Adrenal gland (tissue), 12 donors: Measurements from ENCODE around the gene NUDT3. TPM values are rescaled to one million over a fixed set of nuclear protein-coding genes. Genes with fewer than 3 reads are reported as not detected.
"Not testable (repeated sequence)": the region's sequence is repeated elsewhere in the genome, so short reads cannot be mapped to it uniquely, and the experiment has no call there.

Source experiments
- DNase-seq, 7 donors: peaks; one replicate each; pipeline ENCODE4 v3.0.0-alpha.2; 2019 to 2020
- H3K27ac ChIP-seq, 5 donors: fragments of 200-600 bp; sonication (generic) in 4 of 5; 1 replicate in 3 of 5; 2 replicates in 2 of 5; pipeline versions ENCODE4 v1.5.1 to v1.8.0; 2016 to 2020; ENCODE audit warnings: mild to moderate bottlenecking in 1 of 5
- H3K27me3 ChIP-seq: fragments of 200-600 bp; 2 replicates; pipeline ENCODE4 v1.8.0; 2021
- H3K36me3 ChIP-seq, 2 donors: fragments of 200-600 bp; replicated peaks in 1 of 2; 1 replicate in 1 of 2; 2 replicates in 1 of 2; pipeline versions ENCODE4 v1.5.1 to v1.8.0; 2018 to 2022
- H3K4me1 ChIP-seq, 2 donors: fragments of 200-600 bp; replicated peaks in 1 of 2; 1 replicate in 1 of 2; 2 replicates in 1 of 2; pipeline versions ENCODE4 v1.5.1 to v1.8.0; 2018 to 2021
- H3K4me3 ChIP-seq, 4 donors: fragments of 200-600 bp; sonication (generic) in 3 of 4; one replicate each; pipeline ENCODE4 v1.5.1; 2016 to 2018
- H3K9me3 ChIP-seq, 3 donors: fragments of 200-600 bp; sonication (generic) in 1 of 3; replicated peaks in 1 of 3; 1 replicate in 2 of 3; 2 replicates in 1 of 3; pipeline versions ENCODE4 v1.5.1 to v1.8.0; 2016 to 2021
- POLR2A ChIP-seq, 2 donors: fragments of 450-650 bp; IDR thresholded peaks; one replicate each; pipeline ENCODE4 v1.6.1; 2017; ENCODE audit warnings: antibody characterized with exemption in 2 of 2, mild to moderate bottlenecking in 2 of 2, moderate library complexity in 1 of 2
- WGBS, 4 donors: extraction: QIAGEN DNeasy Blood & Tissue Kit in 2 of 4; methylation state at CpG; one replicate each; pipeline versions ENCODE4 v1.1.5 to v1.1.7; 2013 to 2017; 5-methylcytosine and 5-hydroxymethylcytosine counted together
- intact Hi-C, 2 donors: fragments of 100-400 bp; cut with DNase I; formaldehyde crosslinking; loops; one replicate each; pipeline versions ENCODE4 v1.14.1 to v1.15.0; 2022 to 2023
- polyA plus RNA-seq, 3 donors: library from polyadenylated mRNA; stranded (reverse); fragments of 200-250 nt in 2 of 3; fragments of 350-450 nt in 1 of 3; fragmentation: Illumina TruSeq in 1 of 3; extraction: RNeasy Lipid Tissue Mini Kit (QIAGEN cat#74804) in 1 of 3; gene quantifications; one replicate each; pipeline ENCODE4 v1.2.3, GENCODE V29; 2013 to 2014
- total RNA-seq, 9 donors: library from RNA; depleted of rRNA in 4 of 9; stranded (reverse); fragments of >200 nt in 4 of 9; fragments of 120-200 nt in 1 of 9; fragmentation: NEBNext Ultra II Directional in 1 of 9; extraction: Animal tissue kit (Norgen Biotek cat#: 25700) in 1 of 9; gene quantifications; one replicate each; pipeline versions ENCODE4 v1.1.0 to v1.2.4, GENCODE V29; 2013 to 2023
- TF ChIP-seq, protein P1 (sequence below), 6 experiments: fragments of 450-650 bp in 4 of 6; fragments of 200-600 bp in 2 of 6; sonication (generic) in 1 of 6; IDR thresholded peaks; 1 replicate in 5 of 6; 2 replicates in 1 of 6; pipeline versions ENCODE4 v1.5.1 to v1.8.0; 2016 to 2021; ENCODE audit warnings: antibody characterized with exemption in 6 of 6, mild to moderate bottlenecking in 2 of 6, moderate library complexity in 1 of 6
- donor health status: healthy with polysubstance abuse.
- donor health status: Bipolar disorder and iron deficiency.
- donor health status: DM: yes; HTN: yes; CAD: no.
- donor health status: DM: no; HTN: no; CAD: no.
- donor health status: DM: no; HTN: no; CAD: no.
- donor health status: DM: yes; HTN: yes; CAD: no.

Gene NUDT3
- total and polyA plus RNA-seq, 12 donors = 18.2 to 56.3 (median 40.9) TPM

GRCh38 chr6:34377984-34378383 is 14.5 kb downstream of the NUDT3 start:
- Histone ChIP-seq H3K36me3 (no peaks in the 10 kb centered on the region), H3K4me3 (no peak overlapping the region), H3K9me3 (no peaks in the 10 kb centered on the region), H3K27ac (no peak overlapping the region), H3K27me3 (no peaks in the 10 kb centered on the region), H3K4me1 (peaks cover 0 to 18% of the 10 kb centered on the region in 2 donors)
- 94 to 99% (median 96%) methylated on average over 5 of the region's 5 CpGs for WGBS, 4 donors
- DNase-seq = no peak
- TF ChIP-seq, protein P1, sequence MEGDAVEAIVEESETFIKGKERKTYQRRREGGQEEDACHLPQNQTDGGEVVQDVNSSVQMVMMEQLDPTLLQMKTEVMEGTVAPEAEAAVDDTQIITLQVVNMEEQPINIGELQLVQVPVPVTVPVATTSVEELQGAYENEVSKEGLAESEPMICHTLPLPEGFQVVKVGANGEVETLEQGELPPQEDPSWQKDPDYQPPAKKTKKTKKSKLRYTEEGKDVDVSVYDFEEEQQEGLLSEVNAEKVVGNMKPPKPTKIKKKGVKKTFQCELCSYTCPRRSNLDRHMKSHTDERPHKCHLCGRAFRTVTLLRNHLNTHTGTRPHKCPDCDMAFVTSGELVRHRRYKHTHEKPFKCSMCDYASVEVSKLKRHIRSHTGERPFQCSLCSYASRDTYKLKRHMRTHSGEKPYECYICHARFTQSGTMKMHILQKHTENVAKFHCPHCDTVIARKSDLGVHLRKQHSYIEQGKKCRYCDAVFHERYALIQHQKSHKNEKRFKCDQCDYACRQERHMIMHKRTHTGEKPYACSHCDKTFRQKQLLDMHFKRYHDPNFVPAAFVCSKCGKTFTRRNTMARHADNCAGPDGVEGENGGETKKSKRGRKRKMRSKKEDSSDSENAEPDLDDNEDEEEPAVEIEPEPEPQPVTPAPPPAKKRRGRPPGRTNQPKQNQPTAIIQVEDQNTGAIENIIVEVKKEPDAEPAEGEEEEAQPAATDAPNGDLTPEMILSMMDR (IDR thresholded peaks at IDR 0.05) = no peak
- no peak for TF ChIP-seq POLR2A (IDR thresholded peaks at IDR 0.05)
- intact Hi-C loops = no loop called here

DNA sequence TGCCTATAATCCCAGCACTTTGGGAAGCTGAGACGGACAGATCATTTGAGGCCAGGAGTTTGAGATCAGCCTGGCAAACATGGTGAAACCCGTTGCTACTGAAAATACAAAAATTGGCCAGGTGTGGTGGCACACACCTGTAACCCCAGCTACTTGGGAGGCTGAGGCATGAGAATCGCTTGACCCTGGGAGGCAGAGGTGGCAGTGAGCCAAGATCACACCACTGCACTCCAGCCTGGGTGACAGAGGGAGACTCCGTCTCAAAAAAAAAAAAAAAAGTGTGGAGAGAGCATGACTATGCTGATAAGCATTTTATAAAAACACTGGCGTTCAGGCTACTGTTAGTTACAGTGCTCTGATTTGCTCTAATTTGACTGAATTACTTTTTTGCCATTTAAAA is 14.9 kb downstream of the NUDT3 start:
- 78 to 84% (median 80%) methylated on average over 5 of the region's 5 CpGs for WGBS, 4 donors
- not testable (repeated sequence) for H3K9me3 ChIP-seq

DNA sequence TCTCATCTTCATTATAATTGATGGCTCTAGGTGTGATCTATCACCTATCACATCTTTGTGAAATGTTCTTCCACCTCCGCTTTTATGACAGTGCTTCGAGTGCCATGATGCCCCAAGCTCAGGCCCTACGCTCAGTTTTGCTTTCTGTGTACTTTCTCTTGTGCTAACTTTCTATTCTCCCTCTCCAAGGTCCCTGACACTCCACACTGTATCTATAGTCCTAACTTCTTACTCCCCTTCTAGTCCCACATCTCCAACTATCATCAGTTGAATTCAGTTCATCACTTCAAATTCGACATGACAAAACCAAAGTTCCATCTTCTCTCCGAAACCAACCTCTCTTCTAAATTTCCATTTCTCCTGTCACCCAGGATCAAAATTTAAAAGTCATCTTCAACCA is 16.6 kb downstream of the NUDT3 start:
- 94 to 96% (median 95%) methylated on average over 5 of the region's 5 CpGs for WGBS, 4 donors
- TF ChIP-seq, protein P1 (IDR thresholded peaks at IDR 0.05) = no peak
- no peak for TF ChIP-seq POLR2A (IDR thresholded peaks at IDR 0.05)
- H3K9me3 ChIP-seq = no peaks in the 10 kb centered on the region
- no peak for DNase-seq
- H3K36me3 ChIP-seq = no peaks in the 10 kb centered on the region
- intact Hi-C loops = no loop called here
- no peak overlapping the region for H3K27ac ChIP-seq
- H3K27me3 ChIP-seq = no peaks in the 10 kb centered on the region
- peaks cover 0 to 17% of the 10 kb centered on the region in 2 donors for H3K4me1 ChIP-seq
- no peak overlapping the region for H3K4me3 ChIP-seq

More for the DNA sequence above, 14.9 kb downstream of the NUDT3 start:
- H3K27me3 ChIP-seq, H3K27ac ChIP-seq, intact Hi-C loops, H3K36me3 ChIP-seq, H3K4me3 ChIP-seq, DNase-seq: not testable (repeated sequence)
- H3K4me1 ChIP-seq = peaks cover 0 to 17% of the 10 kb centered on the region in 2 donors

GRCh38 chr6:34374508-34374907 is 18.0 kb downstream of the NUDT3 start:
- intact Hi-C loops = no loop called here
- no peaks in the 10 kb centered on the region for H3K36me3 ChIP-seq
- H3K27me3 ChIP-seq = no peaks in the 10 kb centered on the region
- H3K4me3 ChIP-seq = no peak overlapping the region
- H3K9me3 ChIP-seq = no peaks in the 10 kb centered on the region
- peaks cover 0 to 13% of the 10 kb centered on the region in 2 donors for H3K4me1 ChIP-seq
- peak overlapping the region in 3 of 5 donors; percentile 1 to 59 (median 10) for H3K27ac ChIP-seq
- 55 to 71% (median 63%) methylated on average over 4 of the region's 4 CpGs for WGBS, 4 donors
- TF ChIP-seq, protein P1 (IDR thresholded peaks at IDR 0.05) = no peak
- TF ChIP-seq POLR2A (IDR thresholded peaks at IDR 0.05) = no peak
- no peak for DNase-seq

DNA sequence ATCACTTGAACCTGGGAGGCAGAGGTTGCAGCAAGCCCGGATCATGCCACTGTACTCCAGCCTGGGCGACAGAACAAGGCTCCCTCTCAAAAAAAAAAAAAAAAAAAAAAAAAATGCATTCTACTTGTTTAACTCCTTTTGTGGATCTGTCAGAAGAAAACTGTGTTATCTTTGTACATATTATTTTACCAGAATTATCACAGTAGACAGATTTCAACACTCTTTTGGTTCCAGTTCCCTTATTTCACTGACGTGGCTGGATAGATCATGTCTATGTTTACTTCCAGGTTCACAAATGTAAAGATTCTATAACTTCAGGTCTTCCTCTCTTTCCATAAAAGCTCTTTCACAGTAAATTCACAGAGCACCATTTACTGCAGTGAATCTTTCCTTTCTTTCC is 18.4 kb downstream of the NUDT3 start:
- peaks cover 0 to 16% of the 10 kb centered on the region in 2 donors for H3K4me1 ChIP-seq
- H3K9me3 ChIP-seq = no peaks in the 10 kb centered on the region
- H3K27me3 ChIP-seq = no peaks in the 10 kb centered on the region
- intact Hi-C loops = no loop called here
- TF ChIP-seq, protein P1 (IDR thresholded peaks at IDR 0.05) = no peak
- TF ChIP-seq POLR2A (IDR thresholded peaks at IDR 0.05) = no peak
- peak overlapping the region in 3 of 5 donors; percentile 1 to 59 (median 10) for H3K27ac ChIP-seq
- WGBS, 4 donors = 34 to 62% (median 40%) methylated on average over 3 of the region's 3 CpGs
- no peak overlapping the region for H3K4me3 ChIP-seq
- no peak for DNase-seq
- no peaks in the 10 kb centered on the region for H3K36me3 ChIP-seq
